ENCODE data around the gene CLEC4A. TPM values are rescaled to one million over a fixed set of nuclear protein-coding genes. Genes with fewer than 3 reads are reported as not detected.
"Not testable (repeated sequence)": the region's sequence is repeated elsewhere in the genome, so short reads cannot be mapped to it uniquely, and the experiment has no call there.

Gene CLEC4A
- total RNA-seq = 0.25 and 0.32 TPM in 2 replicates

GRCh38 chr12:8123124-8123912, at the start of gene CLEC4A:
TSS of gene CLEC4A (plus strand) at chr12:8123617. CDS start at chr12:8123879, 262 bp downstream.
- intact Hi-C loops (cut with micrococcal nuclease) = no loop called here

- intact Hi-C loops (cut with micrococcal nuclease) = no loop called here
Measured at GRCh38 chr12:8075935-8076334, 47.5 kb upstream of the CLEC4A start.

- intact Hi-C loops (cut with micrococcal nuclease) = no loop called here
Measured at GRCh38 chr12:8076366-8076765, 47.1 kb upstream of the CLEC4A start.

- intact Hi-C loops (cut with micrococcal nuclease) = no loop called here
Measured at GRCh38 chr12:8077207-8077606, 46.2 kb upstream of the CLEC4A start.

- intact Hi-C loops (cut with micrococcal nuclease) = loop anchor here (1.0 kb wide), 1 partner anchor 32 kb away; no protein-coding TSS in a partner anchor
Measured at GRCh38 chr12:8078398-8078797, 45.0 kb upstream of the CLEC4A start.

GRCh38 chr12:8078916-8079315, 44.5 kb upstream of the CLEC4A start:
- intact Hi-C loops (cut with micrococcal nuclease) = loop anchor here (1.0 kb wide), 1 partner anchor 33 kb away; no protein-coding TSS in a partner anchor

- intact Hi-C loops (cut with micrococcal nuclease) = loop anchor here (5.0 kb wide), 2 partner anchors 893 to 1208 kb away; partner anchors contain the start of genes PEX5 and SPSB2
Measured at GRCh38 chr12:8080120-8080519, 43.3 kb upstream of the CLEC4A start.

- intact Hi-C loops (cut with micrococcal nuclease) = loop anchor here (5.0 kb wide), 2 partner anchors 894 to 1209 kb away; partner anchors contain the start of genes PEX5 and SPSB2
Measured at GRCh38 chr12:8081251-8081920, 42.0 kb upstream of the CLEC4A start.

GRCh38 chr12:8082808-8083100, 40.7 kb upstream of the CLEC4A start:
- intact Hi-C loops (cut with micrococcal nuclease) = loop anchor here (1.0 to 5.0 kb wide), 7 partner anchors 16 to 1210 kb away; partner anchors contain the start of genes C3AR1, M6PR, PEX5 and SLC2A3

GRCh38 chr12:8084351-8084750, 39.1 kb upstream of the CLEC4A start:
- intact Hi-C loops (cut with micrococcal nuclease) = loop anchor here (5.0 kb wide), 2 partner anchors 897 to 1212 kb away; partner anchors contain the start of genes PEX5 and SPSB2

- intact Hi-C loops (cut with micrococcal nuclease) = no loop called here
Measured at GRCh38 chr12:8087666-8088065, 35.8 kb upstream of the CLEC4A start.

- intact Hi-C loops (cut with micrococcal nuclease) = no loop called here
Measured at GRCh38 chr12:8088574-8088973, 34.8 kb upstream of the CLEC4A start.

GRCh38 chr12:8089277-8089676, 34.1 kb upstream of the CLEC4A start:
- intact Hi-C loops (cut with micrococcal nuclease) = not testable (repeated sequence)

GRCh38 chr12:8089716-8090115, 33.7 kb upstream of the CLEC4A start:
- intact Hi-C loops (cut with micrococcal nuclease) = no loop called here

- intact Hi-C loops (cut with micrococcal nuclease) = no loop called here
Measured at GRCh38 chr12:8093291-8093690, 30.1 kb upstream of the CLEC4A start.

- intact Hi-C loops (cut with micrococcal nuclease) = no loop called here
Measured at GRCh38 chr12:8096281-8096915, 27.0 kb upstream of the CLEC4A start.

- intact Hi-C loops (cut with micrococcal nuclease) = no loop called here
Measured at GRCh38 chr12:8099235-8099634, 24.2 kb upstream of the CLEC4A start.

- intact Hi-C loops (cut with micrococcal nuclease) = loop anchor here (1.0 to 5.0 kb wide), 3 partner anchors 73 to 128 kb away; no protein-coding TSS in a partner anchor
Measured at GRCh38 chr12:8108808-8109398, 14.5 kb upstream of the CLEC4A start.

GRCh38 chr12:8113117-8113516, 10.3 kb upstream of the CLEC4A start:
- intact Hi-C loops (cut with micrococcal nuclease) = not testable (repeated sequence)

- intact Hi-C loops (cut with micrococcal nuclease) = no loop called here
Measured at GRCh38 chr12:8120072-8120713, 3.2 kb upstream of the CLEC4A start.

- intact Hi-C loops (cut with micrococcal nuclease) = no loop called here
Measured at GRCh38 chr12:8127138-8127537, 3.7 kb downstream of the CLEC4A start.
